Stimulated activated CD4-positive, alpha-beta T cell treated with anti-CD3 and anti-CD28 coated beads, TNF-alpha, amount 100 ng/mL, for 48 hours (primary cell): ENCODE data around the gene BTBD7.
"Not testable (repeated sequence)": the region's sequence is repeated elsewhere in the genome, so short reads cannot be mapped to it uniquely, and the experiment has no call there.

Experiments
- DNase-seq, 3 donors: peaks; one replicate each; pipeline ENCODE4 v3.0.0-alpha.2; 2020; ENCODE audit warnings: low read depth in 3 of 3

Gene BTBD7, protein sequence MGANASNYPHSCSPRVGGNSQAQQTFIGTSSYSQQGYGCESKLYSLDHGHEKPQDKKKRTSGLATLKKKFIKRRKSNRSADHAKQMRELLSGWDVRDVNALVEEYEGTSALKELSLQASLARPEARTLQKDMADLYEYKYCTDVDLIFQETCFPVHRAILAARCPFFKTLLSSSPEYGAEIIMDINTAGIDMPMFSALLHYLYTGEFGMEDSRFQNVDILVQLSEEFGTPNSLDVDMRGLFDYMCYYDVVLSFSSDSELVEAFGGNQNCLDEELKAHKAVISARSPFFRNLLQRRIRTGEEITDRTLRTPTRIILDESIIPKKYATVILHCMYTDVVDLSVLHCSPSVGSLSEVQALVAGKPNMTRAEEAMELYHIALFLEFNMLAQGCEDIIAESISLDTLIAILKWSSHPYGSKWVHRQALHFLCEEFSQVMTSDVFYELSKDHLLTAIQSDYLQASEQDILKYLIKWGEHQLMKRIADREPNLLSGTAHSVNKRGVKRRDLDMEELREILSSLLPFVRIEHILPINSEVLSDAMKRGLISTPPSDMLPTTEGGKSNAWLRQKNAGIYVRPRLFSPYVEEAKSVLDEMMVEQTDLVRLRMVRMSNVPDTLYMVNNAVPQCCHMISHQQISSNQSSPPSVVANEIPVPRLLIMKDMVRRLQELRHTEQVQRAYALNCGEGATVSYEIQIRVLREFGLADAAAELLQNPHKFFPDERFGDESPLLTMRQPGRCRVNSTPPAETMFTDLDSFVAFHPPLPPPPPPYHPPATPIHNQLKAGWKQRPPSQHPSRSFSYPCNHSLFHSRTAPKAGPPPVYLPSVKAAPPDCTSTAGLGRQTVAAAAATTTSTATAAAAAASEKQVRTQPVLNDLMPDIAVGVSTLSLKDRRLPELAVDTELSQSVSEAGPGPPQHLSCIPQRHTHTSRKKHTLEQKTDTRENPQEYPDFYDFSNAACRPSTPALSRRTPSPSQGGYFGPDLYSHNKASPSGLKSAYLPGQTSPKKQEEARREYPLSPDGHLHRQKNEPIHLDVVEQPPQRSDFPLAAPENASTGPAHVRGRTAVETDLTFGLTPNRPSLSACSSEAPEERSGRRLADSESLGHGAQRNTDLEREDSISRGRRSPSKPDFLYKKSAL

DNA sequence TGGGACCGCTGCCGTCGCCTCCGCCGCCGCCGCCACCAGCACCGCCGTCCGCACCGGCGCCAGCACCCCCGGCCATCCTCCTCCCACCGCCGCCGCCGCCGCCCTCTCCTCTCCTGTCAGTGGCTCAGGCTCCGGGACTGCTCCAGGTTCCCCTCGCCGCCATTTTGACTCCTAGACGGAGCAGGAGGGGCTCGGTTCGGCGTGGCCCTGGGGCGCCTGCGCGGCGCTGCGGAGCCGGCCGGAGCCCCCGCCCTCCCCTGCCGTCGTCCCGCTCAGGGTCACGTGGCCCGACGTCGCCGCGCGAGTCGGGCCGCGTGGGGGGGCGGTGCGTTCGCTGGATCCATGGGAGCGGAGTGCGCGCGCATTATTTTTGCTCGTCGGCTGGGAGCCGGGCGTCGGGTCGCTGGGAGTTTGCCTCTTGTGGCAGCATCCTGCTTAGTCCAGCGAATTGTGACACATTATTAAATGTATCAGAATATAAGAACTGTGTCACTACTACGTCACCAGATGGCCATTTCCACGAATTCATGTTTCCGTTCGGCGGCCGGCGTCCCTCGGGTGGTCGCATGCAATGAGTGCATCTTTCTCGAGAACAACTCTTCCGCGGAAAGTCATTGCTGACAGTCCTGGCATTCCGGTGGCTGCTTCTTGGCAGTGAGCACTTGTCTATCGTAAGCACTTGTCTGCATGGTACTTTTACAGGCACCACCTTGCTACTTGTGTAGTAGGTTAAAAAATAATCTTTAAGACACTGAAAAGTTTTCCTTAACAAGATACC, at the start of gene BTBD7:
Gene BTBD7, minus strand, starts transcription at position 184 of the 778 bp plus-strand sequence. CDS start 36,985 bp downstream, outside the sequence.
- peak; percentile 89 to 96 (median 92) for DNase-seq

DNA sequence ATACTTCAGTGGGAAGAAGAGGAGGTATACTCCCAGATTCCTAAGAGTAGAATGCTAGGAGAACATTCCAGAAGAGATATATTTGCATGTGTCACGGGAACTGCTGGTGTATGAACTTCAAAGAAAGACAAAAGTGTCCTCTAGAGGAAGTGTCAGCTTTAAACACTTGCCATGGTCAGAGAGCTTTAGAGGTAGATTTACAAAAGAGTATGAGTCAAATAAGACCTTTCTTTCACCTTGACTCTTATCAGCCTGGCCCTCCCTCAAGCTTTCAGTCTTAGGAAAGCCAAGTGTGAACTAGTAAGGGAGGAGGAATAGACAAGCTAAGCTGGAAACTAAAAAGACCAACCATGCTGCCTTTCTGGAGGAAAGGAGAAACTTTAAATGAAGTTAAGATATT, 48.8 kb upstream of the BTBD7 start:
- DNase-seq: no peak

DNA sequence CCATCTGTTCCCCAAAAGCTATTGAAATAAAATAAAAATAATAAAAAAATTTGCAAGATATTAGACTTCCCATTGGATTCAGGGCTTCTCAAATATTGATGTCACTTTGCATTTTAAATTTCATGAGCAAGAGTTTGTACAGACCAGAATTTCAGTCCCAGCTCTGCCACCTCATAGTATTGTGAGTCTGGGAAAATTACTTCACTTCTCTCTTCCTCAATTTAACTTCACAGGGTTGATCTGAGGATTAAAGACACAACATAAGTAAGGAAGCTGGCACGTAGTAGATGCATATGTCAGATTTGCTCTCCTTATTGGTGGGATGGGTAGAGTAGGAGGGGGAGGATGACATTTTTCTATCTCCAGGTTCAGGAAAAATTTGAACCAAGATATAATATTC, 47.0 kb upstream of the BTBD7 start:
- DNase-seq: no peak

DNA sequence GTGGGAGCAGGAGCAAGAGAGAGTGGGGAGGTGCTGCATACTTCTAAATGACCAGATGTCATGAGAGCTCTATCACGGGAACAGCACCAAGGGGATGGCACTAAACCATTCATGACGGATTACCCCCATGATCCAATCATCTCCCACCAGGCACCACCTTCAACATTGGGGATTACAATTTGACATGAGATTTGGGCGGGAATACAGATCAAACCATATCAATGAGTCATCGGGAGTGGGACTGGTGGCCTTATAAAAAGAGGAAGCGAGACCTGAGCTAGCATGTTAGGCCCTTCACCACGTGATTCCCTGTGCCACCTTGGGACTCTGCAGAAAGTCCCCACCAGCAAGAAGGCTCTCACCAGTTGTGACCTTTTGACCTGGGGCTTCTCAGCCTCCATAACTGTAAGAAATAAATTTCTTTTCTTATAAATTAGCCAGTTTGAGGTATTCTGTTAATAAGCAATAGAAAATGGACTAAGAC, 42.9 kb upstream of the BTBD7 start:
- DNase-seq: no peak

DNA sequence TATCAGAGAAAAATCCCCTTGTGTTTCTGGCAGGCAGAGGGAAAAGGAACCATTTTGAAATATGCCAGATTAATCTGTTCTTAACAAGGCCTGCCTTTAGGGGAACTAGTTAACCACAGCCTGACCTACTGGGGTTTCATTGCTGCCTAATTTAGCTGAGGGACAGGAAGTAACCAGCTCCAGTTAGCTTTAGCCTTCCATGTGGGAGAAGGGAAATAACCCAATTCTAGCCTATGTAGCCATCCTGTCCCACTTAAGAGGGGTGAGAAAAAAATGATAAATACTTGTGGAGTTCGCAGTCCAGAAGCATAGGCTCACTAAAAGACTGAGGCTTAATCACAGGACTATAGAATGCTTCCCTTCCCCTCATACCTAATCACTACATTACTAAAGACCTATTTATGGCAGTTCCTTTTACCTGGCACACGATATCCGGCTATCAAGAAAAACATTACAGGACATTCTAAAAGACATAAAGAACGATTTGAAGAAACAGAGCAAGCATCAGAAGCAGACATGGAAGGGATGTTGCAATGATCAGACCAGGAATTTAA, 37.0 kb upstream of the BTBD7 start:
- no peak for DNase-seq

DNA sequence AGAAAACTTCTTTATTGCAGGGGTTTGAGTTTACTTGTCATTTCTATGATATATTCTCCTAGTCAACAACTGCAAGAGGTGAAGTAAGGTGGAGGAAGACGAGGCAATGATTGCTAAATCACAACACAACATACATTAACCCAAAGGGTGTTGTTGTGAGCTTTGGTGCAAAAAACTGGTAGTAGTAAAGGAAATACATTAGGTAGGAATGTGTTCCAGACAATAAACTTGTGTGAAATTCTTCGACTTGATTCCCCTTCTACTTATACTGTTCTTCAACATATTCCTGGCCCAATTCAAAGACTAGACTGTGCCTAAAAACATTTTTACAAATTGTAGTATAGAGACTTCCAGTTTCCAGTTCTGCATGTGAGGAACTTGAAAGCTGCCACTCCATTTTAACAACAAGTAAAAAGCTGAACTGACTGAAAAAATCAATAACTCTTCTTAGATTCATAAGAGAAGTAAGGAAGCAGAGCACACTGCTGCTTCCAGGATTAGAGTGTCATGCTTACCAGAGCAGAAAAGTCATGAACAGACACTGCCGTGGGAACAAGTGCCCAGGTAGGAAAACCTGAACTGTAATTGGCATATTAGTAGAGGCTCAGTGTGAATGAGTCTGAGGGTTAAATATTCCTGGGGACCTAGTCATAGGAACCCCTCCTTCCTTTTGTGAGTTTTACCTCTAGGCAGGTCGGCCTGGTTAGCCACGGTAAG, 36.3 kb upstream of the BTBD7 start:
- DNase-seq: no peak

DNA sequence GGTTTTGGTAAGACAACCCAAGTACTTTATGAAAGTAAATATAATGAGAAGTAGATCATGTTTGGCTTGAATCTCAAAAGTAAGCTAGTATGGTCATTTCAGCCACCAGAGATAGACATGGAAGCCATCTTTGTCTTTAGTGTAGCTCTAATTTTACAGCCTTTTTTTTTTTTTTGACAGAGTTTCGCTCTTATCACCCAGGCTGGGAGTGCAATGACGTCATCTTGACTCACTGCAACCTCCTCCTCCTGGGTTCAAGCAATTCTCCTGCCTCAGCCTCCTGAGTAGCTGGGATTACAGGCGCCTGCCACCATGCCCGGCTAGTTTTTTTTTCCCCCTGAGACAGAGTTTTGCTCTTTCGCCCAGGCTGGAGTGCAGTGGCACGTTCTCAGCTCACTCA, 22.0 kb upstream of the BTBD7 start:
- not testable (repeated sequence) for DNase-seq

DNA sequence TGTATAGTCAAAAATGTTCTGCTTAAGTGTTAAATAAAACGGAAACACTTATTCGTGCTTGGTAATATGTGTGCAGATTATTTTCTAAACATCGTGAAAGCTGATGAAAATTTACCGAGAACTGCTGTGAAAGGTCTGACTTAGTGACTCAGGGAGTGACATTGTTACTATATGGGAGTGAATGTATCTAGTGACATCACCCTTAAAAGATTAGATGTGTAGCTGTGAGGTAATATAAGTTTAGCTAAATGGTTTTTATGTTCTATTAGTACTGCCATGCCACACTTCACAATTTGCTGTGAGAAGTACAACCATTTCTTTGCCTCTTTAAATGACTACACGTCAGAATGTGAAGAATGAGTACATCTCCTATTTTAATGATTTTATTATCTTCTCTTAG, 15.5 kb upstream of the BTBD7 start:
- no peak for DNase-seq

DNA sequence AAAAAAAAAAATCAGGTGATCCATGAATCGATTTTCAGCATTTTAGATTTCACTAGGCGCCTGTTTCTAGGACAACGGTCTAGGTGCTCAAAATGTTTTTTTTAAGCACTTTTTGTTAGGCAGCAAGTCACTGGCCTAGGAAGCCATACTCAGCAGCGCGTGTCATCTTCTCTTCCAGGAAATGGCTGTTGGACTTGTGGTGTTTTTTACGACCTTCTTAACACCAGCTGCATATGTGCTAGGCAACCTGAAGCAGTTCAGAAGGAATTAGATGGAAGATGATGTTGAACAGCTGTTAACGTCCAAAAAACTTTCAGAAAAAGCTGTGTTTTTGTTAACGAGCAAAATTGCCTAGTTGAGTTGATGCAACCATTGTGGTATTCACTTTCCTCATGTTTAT, 15.0 kb upstream of the BTBD7 start:
- no peak for DNase-seq

DNA sequence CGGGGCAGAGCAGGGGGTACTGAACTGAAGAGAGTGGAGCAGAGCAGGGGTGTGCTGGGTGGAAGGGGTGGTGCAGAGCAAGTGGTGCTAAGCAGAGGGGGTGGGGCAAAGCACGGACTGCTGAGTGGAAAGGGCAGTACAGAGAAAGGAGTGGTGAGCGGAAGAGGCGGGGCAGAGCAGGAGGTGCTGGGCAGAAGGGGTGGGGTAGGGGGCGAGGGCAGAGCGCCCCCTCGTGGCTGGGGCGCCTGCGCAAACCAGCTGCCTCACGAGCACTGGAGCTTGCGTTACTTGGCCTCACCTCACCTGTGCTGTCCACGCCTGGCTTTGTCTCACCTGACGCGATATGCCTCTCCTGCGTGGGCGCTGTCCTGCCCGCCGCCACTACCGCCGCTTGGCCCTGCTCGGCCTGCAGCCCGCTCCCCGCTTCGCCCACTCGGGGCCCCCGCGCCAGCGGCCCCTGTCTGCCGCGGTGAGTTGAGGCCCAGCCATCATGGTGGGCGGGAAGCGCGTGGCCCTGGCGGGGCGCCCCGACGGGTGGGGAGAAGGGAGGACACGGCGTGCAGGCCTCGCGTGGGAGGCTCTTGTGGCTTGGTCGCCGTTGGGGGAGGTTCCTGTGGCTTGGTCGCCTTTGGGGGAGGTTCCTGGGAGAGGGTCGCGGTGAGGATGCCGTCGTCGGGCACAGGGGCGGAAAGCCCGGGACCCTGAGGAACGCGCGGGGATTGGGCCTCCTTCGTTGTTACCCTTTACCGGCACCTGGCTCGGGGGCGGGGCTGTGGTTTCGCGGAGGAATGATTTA, 14.3 kb upstream of the BTBD7 start, which contains the start of gene COX8C:
Gene COX8C, plus strand, starts transcription at position 257 of the 796 bp plus-strand sequence. Its CDS starts 87 bp downstream, at position 344.
- no peak for DNase-seq

DNA sequence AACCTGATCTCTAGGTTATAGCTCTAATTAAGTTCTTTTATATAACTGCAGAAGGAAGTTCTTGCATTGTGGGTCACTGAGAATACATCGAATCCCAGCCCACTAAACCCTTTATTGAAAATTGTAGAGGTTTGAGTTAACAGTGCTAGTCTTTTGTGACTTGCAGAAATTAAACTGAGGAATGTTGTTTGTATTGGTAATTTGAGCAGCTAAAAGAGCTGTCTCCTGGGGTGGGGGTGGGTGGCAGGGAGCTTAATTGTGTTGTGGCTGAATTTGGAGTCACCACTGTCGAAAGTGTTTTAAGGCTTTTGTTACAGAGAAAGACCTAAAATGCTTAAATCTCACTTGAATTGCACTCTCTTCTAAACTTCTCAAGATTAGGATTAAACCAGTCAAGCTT, 11.0 kb upstream of the BTBD7 start:
- DNase-seq: no peak

DNA sequence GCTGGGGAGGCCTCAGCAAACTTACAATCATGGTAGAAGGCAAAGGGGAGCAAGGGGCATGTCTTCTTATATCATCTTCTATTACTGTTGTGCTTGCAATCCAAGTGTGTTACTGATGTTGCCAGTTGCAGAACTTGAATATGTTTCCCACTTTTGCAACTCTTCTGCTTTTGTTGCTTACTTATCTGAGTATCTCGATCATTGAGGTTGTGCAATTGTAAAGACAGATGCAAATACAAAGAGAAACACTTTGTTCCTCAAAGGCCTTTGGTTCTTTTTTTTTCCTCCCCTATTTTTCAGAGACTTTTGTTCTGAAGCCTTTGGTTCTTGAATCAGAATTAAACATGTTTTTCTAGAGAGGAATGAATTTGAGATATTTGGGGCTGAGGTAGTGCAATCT, 10.4 kb upstream of the BTBD7 start:
- no peak for DNase-seq

DNA sequence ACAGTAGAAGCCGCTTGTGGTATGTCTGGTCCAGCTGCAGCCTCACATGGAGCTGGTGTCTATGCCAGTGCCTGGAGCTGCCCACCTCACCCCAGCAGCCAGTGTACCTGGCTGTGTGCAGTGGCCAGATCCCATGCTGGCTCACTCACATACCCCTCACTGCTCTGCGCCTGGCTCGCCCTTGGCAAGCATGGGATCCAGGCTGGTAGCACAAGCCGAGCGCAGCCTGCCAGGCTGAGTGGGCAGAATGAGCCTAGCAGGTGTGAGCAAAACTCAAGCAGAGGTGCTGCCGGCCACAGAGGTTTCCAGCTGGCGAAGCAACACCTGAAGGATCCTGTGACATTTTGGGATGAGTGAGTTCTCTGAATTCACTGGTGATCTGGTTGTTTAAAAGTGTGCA, 5.0 kb upstream of the BTBD7 start:
- DNase-seq: no peak

DNA sequence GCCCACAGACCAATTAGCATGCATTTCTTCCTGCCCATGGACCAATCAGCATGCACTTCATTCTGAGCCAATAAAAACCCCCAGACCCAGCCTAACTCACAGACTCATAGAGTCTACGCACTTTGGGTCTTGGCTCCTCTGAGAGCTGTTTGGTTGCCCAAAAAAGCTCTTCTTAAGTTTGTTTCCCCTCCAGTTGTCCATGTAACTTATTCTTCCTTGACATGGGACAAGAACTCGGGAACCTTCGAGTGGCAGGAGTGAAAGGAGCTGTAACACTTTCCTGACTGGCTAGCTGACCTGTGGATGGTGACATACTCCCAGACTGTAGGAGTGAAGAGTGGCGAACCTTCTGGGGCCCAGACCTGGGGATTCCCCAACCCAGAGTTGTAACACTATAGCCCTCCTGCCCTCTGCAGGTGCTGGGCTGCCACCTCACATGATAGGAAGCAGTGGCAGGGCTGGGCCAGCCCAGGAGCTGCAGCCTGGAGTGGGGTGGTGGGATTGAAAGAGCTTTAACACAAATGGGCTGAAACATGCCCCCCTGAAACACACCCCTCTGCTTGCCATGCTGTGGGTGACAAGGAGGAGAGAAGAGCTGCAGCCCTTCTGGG, 4.4 kb upstream of the BTBD7 start:
- no peak for DNase-seq

DNA sequence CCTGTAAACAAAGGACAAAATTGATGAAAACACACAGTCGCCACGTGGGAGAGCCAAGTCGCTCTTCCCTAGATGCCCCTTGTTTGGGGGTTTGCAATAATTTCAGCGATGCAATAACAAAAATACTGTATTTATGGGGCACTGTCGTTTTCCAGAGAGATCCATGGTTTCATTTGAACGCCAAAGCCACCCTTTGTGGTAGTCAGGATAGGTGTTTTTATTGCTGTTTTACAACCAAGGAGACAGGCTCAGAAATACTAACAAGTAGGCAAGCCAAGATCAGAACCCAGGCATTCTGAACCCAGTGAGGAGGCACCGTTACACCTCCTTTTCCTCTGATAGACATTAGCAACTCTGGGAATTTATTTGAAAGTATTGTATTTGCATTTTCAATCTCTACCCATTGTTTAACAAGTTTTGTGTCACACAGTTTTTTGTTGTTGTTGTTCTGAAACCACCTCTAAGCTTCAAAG, 831 bp upstream of the BTBD7 start:
- no peak for DNase-seq

DNA sequence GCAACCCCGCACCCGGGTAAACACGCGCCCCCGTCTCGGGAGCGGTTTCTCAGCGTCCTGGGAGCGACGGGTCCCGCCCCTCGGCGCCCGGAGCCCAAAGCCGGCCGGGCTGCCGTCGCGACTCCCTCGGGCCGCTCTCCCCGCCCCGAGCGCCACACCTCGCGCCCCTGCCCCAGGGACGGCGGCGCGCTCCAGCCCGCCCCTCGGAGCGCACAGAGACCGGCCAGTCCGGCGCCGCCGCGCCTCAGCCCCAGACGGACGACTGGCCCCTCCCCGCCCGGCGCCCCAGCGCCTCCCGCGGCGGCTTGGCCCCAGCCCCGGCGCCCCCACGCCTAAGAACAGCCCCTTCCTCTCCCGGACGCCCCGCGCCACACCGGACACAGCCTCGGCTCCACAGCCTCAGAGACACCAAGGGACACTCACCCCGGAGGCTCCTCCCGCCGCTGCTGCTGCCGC, 411 bp downstream of the BTBD7 start:
- DNase-seq: peak; percentile 1 to 18 (median 6)

DNA sequence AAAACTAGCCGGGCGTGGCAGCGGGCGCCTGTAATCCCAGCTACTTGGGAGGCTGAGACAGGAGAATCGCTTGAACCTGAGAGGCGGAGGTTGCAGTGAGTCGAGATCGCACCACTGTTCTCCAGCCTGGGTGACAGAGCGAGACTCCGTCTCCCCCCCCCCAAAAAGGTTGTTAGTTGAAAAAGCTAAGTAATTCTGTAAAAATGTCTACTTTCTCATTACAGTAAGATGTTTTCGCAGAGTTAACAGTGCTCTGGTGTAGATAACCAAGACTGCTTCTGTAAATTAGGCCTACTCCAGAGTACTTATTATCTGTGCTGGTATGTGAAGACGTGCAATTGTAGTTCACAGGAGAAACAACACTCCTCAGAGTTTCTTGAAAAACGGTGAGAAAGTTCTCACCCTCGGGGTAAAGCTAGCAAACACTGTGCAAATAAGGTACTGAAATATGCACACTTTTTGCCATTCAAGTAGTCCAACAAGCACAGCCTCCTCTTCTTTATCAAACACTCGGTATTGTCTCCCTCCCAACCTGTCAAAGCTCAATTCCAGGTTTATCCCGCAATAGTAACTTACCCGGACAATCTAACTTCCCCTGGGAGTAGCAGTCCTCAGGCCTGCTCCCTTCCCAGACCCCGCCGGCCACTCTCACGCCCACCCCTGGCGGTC, 974 bp downstream of the BTBD7 start:
- no peak for DNase-seq
